Ammon's horn (tissue), 1 donor: ENCODE results near the gene GRSF1.
"Not testable (repeated sequence)": the region's sequence is repeated elsewhere in the genome, so short reads cannot be mapped to it uniquely, and the experiment has no call there.

Experiments
- DNase-seq: peaks from one replicate; pipeline ENCODE4 v3.0.0-alpha.2; 2016; ENCODE audit warnings: low spot score

GRSF1 gene

DNA sequence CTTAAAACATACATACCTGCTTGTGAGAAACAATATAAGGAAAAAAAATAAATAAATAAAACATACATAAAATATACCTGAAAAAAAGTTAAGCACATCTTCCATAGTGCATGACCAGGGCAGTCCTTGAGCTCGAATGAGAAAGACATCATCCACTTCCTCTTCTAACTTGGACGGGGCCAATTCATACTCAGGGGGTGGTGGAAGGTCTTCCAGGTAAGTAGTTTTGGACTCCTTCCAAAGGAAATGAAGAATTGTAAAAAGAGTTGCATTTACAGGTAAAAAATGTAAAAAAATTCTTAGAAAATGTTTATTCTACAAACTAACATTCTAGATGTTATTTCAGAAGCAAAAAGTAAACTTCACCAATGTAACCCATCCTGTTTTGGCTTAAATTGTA is 3.6 kb downstream of the GRSF1 start:
- no peak for DNase-seq

DNA sequence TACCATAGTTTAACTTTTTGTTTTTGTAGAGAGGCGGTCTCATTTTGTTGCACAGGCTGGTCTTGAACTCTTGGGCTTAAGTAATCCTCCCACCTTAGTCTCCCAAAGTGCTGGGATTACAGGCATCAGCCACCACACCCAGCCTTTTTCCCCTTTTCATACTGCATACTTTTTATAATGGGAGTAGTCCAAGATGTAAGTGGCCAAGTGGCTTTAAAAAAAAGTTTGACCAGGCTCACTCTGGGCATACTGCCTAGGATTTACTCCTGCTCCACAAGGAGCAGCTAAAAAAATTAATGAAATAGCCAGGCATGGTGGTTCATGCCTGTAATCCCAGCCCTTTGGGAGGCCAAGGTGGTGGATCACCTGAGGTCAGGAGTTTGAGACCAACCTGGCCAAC is 6.0 kb downstream of the GRSF1 start:
- DNase-seq = no peak

DNA sequence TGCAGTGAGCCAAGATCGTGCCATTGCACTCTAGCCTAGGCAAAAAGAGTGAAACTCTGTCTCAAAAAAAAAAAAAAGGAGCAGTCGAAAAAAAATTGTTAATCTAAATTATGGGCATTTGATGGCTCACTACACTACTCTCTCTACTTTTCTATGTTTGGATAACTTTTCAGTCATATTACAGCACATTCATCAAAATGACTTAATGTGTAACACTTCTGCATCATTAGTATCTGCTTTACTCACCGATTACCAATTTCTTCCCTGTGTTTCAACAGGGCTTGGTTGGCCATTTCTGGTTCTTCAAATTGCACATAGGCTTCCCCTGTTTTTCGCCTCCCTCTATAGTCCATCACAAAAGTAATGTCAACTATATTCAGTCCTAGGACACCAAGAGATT is 8.4 kb downstream of the GRSF1 start:
- DNase-seq = no peak

DNA sequence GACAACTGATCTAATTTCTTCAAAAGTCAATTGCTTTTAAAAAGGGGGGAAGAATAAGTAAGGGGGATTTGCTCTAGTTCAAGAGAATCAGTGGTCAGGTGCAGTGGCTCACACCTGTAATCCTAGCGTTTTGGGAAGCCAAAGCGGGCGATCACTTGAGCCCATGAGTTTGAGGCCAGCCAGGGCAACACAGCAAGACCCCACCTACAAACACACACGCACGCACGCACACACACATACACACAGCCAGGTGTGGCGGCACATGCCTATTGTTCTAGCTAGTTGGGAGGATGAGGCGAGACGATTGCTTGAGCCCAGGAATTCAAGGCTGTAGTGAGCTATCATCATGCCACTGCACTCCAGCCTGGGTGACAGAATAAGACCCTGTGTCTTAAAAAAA is 9.6 kb downstream of the GRSF1 start:
- no peak for DNase-seq

DNA sequence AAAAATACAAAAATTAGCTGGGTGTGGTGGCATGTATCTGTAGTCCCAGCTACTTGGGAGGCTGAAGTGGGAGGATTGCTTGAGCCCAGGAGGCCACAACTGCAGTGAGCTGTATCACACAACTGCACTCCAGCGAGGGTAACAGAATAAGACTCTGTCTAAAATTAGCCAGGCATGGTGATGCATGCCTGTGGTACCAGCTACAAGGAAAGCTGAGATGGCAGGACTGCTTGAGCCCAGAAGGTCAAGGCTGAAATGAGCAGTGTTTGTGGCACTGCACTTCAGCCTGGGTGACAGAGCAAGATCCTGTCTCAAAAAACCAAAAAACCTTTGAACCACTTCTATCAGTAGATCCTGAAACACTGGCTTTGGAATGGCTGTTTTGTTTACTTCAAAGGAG is 10.2 kb downstream of the GRSF1 start:
- no peak for DNase-seq

DNA sequence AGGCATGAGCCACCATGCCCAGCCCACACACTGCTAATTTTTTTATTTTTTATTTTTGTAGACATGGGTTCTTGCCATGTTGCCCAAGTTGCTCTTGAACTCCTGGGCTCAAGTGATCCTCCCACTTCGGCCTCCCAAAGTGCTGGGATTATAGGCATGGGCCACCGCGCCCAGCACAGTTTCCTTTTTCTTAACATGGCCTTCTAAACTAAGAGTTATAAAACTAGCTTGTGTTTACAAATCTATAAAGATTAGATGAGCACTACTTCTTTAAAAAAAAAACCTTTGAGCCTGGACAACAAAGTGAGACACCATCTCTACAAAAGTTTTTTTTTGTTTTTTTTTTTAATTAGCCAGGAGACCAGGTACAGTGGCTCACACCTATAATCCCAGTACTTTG is 10.7 kb downstream of the GRSF1 start:
- no peak for DNase-seq

DNA sequence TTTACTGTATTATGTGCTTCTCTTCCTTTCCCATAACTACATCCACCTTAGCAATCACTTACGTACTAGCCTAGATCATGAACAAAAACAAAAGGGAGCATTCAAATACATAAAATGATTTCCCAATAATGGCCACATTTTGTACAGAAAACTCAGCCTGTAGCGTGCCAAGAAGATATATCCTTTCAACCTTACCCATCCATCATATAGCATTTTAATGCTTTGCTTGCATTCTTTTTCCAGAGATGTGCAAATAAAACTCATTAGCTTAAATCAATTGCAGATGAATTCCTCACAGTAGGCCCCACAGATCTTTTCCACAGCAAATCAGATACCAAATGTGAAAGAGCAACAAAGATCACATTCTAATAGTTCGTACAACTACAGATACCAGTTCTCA is 20.8 kb downstream of the GRSF1 start:
- no peak for DNase-seq

DNA sequence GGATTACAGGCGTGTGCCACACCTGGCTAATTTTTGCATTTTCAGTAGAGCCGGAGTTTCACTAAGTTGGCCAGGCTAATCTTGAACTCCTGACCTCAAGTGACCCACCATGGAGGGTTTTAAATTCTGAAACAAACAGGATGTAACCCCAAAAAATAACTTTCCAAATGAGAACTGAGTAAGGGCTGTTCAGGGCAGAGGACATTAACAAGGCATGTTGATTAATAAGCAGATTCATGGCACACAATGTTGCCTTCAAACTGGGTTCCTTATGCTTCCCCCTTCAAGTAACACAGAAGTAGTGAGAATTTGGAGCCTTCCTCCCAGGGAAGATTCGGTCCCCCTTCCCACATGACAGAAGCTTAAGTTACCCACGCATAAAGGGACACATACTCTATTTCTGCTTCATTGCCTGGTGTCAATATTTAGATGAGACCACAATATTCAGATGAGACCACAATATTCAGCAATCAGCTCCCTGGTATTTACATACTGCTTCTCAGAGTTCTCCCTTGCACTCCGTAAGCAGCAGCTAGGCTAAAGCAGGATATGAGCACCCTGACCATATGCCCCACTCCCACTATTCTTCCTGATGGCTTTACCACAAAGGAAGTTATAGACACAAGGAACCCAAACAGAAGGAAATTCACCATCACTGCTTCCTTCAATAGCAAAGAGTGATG is 21.4 kb downstream of the GRSF1 start:
- DNase-seq = no peak

DNA sequence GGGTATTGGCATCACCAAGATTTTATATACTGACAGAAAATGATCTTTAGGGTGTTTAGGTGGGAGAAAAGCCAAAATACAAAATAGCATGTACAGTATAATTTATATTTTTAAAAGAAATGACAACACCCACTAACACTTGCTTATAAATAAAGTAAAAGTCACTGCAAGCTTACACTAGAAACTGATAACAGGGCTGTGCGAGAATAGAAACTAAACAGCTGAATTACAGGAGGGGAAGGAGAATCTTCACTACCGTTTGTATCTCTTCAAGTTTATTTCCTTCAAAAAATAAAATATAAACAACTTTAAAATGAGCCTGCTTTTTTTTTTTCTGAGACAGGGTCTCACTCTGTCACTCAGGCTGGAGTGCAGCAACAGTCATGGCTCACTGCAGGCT is 22.8 kb downstream of the GRSF1 start:
- DNase-seq = no peak

DNA sequence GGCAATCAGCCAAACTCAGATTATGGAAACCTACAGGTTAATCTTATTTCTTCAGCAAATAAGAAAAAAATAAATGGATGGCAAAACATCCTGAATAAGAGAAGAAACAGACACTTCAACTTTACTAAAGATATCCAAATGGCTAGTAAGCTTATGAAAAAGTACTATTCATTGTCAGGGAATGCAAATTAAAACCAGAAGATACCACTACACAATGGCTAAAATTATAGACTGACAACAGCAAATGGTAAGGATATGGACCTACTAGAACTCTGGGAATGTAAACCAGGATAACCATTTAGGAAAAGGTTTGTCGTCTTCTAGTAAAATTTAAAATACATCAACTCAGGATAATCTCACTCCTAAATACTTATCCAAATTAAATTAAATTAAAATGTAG is 24.3 kb downstream of the GRSF1 start:
- DNase-seq = no peak

DNA sequence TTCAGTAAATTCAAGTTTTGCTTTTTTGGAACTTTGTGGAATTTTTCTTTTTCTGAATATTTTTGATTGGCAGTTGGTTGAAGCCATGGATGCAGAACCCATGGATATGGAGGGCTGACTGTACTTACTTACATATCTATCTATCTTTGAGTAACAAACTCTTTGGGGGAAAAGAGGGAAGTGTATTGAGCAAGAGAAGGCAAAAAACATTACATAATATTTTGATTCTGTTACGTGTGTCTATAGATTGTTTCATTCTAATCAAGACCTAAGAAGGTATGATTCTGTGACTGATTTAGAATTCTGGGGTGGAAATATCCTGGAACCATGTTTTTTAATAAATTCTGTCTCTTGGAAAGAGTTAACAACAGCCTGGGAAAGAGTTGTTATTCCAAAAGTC is 31.5 kb downstream of the GRSF1 start:
- DNase-seq = no peak

DNA sequence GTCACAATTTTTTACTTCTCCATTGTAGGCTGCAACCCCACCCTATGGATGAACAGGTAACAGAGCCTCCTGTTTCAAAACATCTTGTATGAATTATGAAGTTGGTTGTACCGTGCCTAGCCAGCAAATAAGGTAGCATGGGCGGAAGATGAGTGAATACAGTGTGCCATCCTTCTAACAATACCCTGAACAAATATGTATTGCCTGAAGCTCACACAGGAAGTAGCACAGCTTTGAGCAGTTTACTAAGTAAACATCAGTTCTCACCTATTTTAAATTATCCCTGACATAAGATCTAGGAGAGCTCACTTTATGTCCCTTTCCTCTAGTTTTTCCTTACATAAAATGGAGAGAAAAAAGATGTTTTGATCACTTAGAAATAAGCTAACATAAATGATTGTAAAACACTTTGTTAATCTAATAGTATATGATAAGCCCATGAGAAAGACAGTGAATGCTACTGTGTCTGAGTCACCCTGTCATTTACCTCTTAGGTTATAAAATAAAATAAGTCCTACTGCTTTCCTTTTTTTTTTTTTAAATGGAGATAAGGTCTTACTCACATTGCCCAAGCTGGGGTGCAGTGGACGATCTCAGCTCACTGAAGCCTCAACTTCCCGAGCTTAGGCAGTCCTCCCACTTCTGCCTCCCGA is 36.6 kb downstream of the GRSF1 start:
- DNase-seq = no peak

DNA sequence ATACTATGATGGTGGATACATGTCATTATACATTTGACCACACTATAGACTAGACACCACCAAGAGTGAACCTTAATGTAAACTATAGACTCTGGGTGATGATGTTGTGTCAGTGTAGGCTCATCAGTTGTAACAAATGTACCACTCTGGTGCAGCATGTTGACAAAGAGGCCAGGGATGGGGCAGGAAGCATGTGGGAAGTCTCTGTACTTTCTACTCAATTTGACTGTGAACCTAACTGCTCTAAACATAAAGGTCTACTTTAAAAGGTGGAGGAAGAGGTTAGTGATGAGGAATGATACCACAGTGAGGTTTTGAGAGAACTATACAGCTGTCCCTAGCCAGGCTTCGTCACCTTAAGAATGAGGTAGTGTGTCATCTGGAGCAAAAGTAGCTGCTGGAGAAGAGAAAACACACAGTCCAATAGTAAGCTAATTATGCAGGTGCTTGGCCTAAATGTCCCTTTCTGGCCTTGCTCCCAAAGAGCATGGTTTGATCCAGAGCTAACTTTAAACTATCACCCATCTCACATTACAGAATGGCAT is 38.4 kb downstream of the GRSF1 start:
- DNase-seq = no peak

DNA sequence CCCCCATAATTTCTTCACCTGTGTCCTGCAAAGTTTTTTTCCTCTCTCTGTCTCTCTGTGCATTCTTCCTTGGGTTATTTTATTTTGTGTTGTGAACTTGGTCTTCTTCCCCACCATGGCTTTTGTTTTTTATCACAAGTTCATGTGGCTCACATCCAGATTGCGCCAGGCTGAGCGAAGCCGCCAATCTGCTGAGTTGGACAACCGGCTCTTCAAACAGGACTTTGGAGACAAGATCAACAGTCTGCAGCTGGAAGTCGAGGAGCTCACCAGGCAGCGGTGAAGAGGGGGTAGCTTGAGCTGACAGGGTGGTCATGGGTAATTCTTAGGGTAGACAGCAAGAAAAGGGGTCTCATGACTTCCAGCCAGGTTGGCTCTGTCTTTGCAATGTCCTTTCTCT is 46.1 kb downstream of the GRSF1 start:
- no peak for DNase-seq

DNA sequence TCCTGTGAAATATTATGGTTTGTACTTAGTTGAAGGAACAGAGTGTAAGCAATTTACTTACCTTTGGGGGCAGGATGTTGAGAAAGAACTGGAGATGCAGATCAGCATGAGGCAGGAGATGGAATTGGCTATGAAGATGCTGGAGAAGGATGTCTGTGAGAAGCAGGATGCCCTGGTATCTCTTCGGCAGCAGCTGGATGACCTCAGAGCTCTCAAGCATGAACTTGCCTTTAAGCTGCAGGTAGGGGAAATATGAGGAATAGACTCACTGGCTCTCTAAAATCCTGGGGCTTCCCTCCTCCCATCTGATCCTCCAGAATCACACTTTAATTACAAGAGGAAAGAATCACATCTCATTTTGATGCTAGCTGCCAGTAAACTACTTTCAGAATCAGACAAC is 51.0 kb downstream of the GRSF1 start:
- no peak for DNase-seq

DNA sequence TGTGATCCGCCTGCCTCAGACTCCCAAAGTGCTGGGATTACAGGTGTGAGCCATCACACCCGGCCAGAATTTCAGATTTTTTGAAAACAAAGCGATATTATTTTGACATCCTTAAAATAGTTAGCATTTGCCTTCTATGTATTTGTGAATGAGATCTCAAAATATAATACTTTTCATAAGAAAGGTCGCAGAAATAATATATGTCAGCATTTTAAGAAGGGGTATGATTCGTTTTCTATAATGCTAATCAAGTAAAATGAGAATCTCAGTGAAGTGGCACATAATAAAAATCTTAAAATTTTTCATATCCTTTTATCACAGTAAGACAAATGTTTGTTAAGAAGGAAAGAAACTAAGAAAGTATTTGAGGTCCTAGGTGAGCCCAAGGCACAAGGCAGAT is 52.2 kb downstream of the GRSF1 start:
- DNase-seq = no peak

DNA sequence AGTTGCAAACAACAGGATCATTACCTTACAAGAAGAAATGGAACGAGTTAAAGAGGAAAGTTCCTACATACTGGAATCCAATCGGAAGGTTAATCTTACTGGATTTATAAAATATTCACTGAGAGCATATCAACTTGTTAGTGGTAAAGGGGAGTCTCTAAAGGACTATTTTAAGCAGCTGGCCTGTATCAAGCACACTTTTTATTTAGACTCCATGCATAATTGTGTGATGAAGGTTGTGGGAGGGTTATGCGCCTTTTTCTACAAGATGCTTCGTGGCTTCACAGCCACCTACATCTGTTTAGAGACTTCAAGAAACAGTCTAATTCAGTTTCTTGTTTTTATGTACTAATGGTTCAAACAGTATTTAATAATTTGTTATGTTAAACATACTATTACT is 56.6 kb downstream of the GRSF1 start:
- no peak for DNase-seq

DNA sequence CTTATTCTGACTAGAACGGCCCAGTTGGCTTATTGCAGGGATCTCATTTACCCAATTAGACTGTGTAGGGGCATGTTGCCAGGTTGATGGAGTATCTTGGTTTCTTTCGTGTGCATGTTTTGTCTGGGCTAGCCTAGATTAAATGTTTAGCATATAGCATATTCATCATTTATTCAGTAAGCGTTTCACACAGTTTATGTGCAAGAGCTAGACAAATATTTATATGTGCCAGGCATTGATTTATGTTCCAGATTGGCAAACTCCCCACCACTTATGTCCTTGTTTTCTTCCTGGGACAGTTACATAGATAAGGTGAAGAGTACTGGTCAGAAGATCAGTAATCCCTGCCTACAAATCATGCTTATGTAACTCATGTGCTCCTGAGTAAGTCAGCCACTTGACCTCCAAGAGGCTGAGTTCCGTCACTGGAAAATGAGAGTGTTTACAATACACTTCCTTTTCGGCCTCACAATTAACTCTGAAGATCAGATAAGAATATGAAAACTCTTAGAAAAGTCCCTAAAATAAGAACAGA is 60.7 kb downstream of the GRSF1 start:
- no peak for DNase-seq

DNA sequence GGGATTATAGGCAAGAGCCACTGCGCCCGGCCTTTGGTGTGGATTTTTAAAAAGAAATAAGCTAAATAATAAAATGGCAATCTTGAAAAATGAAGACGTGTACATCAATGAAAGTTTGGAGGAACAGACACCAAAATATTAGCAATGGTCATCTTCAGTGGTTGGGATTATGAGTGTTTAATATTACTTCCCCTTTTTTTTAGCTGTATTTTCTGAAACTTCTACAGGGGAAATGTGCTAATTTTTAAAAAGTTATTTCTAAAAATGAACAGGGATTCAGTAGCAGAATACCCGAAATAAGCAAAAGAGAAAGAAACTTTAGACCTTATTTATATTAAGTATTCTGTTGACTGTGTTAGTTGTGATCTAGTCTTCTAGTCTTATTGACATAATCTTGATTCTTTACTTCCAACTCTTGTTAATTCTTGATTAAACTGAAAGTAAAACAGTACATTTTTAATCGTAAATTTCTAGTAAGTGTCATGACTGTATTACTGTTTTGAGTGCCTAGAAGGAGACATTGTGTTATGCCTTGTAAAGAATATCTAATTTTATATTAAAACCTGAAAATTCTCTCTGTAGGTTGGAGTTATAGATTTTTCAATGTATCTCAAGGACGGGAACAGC is 66.6 kb downstream of the GRSF1 start:
- DNase-seq = no peak

DNA sequence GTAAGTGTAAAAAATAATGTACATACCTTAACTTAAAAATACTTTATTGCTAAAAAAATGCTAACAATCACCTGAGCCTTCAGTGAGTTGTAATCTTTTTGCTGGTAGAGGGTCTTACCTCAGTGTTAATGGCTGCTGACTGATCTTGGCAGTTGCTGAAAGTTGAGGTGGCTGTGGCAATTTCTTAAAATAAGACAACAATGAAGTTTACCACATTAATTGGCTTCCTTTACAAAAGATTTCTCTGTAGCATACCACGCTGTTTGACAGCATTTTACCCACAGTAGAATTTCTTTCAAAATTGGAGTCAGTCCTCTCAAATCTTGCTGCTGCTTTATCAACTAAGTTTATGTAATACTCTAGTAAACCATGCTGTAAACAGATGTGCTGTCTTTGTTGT is 70.3 kb downstream of the GRSF1 start:
- not testable (repeated sequence) for DNase-seq

DNA sequence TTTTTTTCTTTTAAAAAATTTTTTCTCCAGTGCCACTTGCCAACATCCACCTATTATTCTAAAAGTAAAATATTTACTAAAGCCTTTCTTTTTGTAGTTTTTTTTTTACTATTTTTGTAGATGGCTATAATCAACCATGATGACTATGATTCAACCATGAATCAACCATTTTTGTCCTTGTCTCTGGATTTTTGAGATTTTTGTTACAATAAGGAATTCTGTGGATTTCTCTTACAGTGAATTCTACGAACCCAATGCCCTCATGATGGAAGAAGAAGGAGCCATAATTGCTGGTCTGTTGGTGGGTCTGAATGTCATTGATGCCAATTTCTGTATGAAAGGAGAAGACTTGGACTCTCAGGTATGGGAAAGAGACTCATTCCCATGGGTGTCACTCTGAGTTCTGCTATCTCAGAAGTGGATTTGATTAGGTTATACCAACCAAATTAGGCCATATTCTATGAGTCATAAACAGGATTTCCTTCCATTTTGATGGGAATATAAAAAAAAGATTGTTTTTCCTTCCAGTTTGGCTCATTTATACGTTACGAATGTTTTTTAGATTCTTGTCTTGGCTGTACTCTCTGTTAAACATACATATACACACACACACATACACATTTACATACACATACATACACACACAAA is 71.3 kb downstream of the GRSF1 start:
- DNase-seq = no peak
